Measurements from ENCODE around the gene WIZ.
"Not testable (repeated sequence)": the region's sequence is repeated elsewhere in the genome, so short reads cannot be mapped to it uniquely, and the experiment has no call there.

The WIZ gene

DNA sequence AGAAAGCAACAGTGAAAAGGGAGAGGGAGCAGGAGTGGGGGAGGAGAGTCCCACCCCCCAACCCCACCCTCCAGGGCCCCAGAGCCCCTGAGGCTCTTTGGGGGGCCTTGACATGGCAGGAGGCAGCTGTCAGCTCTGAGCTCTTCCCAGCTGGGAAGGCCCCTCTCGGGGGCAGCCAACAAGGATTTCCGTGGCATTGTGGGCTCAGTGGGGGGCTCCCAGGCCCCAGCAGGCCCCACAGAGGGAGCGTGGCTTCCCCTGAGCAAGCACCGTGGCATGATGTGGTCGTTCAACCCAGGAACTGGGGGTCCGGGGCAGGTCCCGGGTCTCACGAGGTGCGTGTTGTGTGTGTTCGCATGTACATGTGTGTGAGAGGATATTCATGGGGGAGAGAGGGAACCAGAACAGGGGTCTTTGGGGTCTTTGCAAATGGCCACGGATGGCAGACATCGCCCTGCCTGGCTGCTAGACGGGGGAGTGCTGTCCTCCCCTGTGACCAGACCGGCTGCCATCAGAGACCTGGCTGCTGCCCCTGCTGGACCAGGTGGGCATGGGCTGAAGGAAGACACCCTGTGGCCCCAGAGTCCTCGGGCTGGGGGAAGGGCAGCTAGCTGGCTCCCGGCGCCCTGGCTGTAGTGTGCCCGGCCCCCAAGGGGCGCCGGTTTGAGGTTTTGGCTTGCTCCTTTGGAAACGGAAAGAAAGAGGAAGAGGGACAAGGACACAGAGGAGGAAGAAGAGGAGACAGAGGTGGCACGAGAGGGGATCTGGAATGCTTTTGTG is 27.3 kb downstream of the WIZ start:
- no peak for DNase-seq (ENCODE audit: low read depth, low spot score)

DNA sequence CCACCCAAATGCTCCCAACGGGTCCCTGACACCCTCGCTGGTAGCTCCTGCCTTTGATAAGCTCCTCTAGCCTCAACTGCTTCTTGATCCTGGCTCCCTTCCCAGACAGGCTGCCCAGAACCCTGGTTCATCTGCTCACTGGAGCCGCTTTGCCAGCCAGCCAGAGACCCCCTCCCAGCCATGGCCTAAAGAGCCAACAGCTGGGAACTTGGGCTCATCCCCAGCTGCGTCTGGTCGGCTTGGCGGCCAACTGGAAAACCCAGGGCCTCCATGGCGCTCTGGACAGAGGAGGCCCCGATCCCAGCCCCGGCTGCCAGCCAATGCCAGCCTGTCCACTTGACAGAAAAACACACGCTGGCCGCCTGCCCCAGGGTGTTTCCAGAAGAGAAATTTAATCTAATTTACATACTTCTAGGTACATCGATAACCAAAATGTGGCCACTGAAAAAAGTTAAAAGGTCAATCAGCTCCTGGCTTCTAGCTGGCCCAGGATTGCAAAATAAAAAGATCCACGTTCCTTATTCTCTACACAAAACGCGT is 28.0 kb downstream of the WIZ start:
- DNase-seq (ENCODE audit: low read depth, low spot score), result no peak
- no peak overlapping the region for H3K4me3 ChIP-seq (ENCODE audit: low read length)

More for the DNA sequence above, 27.3 kb downstream of the WIZ start:
- H3K4me3 ChIP-seq (ENCODE audit: low read length), result no peak overlapping the region

DNA sequence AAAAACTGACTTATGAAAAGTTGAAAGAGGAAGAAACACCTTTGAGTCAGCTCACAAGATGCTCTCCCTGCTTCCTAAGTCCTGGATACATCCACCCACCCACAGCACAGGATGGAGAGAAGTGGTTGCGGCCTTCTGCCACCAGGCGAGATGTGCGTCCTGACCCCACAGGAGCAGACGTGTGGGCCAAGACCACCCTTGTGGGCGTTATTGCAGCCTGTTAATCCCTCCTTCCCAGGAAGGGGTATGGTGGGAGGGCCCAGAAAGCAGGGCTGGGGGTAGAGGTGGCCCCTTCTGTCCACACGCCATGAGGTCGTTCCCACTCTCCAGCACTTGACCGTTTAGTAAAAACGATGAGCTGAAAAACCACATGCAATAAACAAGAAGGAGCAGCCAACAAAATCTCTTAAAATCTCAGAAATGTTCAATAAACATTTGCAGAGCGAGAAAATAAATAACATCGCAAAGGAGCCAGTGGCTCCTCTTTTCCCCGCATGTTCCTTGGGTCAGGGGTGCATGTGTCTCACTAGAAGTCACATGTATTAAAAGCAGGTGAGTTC is 28.5 kb downstream of the WIZ start:
- no peak overlapping the region for H3K4me3 ChIP-seq (ENCODE audit: low read length)
- no peak for DNase-seq (ENCODE audit: low read depth, low spot score)

DNA sequence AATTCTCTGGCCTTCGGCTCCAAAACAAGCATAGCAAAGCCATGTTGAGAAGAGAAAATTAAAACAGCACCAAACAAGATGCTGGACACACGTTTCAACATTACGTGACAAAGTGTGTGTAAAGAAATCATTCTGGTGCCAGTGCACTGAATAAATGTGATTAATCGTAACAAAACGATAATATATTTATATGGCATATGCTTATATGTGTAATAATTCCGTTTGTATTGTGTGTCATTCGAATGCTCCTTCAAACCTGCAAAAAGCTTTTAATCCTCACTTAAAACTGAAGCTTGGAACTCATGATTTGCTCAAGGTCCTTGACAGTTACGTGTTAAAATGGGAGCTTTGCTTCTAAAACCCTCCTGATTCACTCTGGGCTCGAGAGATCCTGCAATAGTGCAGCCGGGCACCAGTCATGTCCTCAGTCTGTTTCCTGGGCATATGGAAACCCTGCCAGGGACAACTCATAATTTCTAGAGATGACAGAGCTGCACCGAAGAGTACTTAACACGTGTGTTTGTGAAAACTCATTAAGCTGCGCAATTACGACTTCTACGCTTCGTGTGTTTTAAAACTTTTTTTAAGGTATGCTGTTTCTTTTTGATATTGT is 30.2 kb downstream of the WIZ start:
- no peak overlapping the region; the same call in 1 of the 2 replicates for H3K4me3 ChIP-seq (ENCODE audit: low read length)
- DNase-seq (ENCODE audit: low read depth, low spot score), result no peak

DNA sequence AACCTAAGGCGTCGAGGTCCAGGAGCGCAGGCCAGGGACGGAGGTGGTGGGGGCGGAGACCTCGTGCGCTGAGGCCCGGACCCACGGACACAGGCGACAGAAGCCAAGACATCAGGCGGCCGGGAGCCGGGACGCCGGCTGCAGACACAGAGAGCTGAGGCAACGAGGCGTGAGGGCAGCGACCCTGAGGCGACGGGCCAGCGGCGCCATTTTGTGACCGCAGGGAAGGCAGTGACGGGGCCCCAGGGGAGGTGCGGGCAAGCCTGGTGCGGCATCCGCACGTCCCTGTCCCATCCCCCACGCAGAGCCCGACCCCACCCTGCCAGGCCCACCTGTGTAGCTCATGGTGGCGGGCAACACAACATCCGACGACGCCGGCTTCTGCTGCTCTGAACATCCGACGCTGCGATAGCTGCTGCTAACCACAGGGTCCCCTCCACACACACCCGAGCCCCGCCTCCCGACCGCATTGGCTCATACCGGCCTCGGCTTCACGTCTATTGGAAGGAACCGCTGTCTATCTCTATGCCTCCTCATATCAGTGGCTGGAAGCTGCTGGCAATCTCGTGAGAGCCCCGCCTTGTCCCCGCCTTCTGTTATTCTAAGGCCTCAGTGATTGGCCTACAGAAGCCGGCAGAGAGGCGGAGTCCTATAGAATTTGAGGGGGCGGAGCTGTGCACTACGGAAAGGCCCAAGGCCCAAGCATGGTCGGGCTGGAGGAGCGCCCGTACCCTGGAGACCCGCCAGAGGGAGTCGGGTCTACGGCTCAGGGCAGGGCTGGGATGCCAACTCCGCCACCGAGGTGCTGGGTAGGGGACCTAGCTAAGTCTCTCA is 31.0 kb downstream of the WIZ start, which contains the start of gene AKAP8L:
Gene AKAP8L (minus strand): TSS at position 410 of the 834 bp plus-strand sequence. CDS start 65 bp downstream, at position 345.
- DNase-seq (ENCODE audit: low read depth, low spot score), result peak; percentile 100
- H3K4me3 ChIP-seq (ENCODE audit: low read length), result peak within 1 kb of the TSS; percentile 97

DNA sequence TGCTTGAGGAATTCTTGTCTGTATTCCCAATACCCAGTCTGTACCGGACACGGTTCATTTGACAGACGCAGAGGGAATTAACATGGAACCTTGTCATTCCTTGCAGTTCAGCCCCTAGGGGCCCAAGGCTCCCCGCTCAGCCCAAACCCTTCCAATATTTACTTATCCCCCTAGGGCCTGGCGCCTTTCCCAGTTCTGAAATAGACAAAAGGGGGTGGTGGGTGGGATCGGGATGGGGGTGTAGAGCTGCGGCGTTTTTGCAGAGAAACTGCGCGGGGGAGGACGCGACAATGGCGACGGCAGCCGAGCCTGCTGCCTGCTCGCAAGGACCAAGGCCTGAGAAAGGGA is 31.6 kb downstream of the WIZ start:
- H3K4me3 ChIP-seq (ENCODE audit: low read length), result peak overlapping the region; percentile 97
- no peak for DNase-seq (ENCODE audit: low read depth, low spot score)

DNA sequence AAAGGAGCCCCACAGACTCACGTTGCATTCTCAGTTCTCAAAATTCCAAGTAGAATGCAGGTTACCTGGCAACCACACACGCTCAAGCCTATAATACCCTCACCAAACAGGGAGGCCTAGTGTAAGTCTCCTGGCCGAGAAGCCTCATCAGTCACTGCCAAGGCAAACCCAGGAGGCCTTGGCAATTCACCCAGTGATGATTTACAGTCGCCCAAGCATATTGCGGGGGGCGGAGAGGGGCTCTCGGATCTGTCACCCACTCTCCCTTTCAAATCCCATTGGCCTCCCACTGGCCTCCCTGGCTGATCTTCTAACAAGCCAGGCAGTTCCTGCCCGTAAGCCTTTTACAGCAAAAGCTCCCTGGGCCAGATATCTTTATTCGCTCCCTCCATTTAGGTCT is 32.1 kb downstream of the WIZ start:
- DNase-seq (ENCODE audit: low read depth, low spot score), result no peak

DNA sequence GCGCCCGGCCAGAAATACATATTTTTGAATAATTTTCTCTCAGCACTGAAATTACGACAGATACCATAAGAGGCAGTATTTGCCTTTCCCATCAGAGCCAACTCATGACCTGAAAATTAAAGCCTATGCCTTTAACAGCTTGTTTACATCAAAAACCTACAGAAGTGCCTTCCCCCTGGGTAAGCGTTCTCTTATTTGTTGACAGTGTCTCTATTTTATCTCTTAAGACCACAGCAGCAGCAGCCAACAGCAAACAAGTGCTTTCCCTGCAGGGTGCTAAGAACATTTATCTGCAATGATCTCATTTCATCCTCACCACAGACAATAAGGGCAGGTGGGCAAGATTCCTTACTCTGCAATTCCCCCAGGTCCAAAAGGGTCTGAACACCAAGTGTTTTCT is 36.9 kb downstream of the WIZ start:
- no peak for DNase-seq (ENCODE audit: low read depth, low spot score)
- H3K4me3 ChIP-seq (ENCODE audit: low read length), result no peak overlapping the region

More for the DNA sequence above, 32.1 kb downstream of the WIZ start:
- H3K4me3 ChIP-seq (ENCODE audit: low read length), result peak overlapping the region; percentile 97

DNA sequence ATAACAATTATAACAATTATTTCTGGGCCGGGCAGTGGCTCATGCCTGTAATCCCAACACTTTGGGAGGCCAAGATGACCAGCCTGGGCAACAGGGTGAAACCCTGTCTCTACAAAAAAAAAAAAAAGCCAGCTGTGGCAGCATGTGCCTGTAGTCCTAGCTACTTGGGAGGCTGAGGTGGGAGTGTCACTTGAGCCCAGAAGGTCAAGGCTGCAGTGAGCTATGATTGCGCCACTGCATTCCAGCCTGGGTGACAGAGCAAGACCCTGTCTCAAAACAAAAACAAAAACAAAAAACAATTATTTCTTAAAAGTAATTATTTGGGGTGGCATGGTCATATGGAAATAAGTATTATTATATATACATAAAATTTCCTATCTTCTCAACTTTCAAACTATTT is 38.4 kb downstream of the WIZ start:
- H3K4me3 ChIP-seq (ENCODE audit: low read length); DNase-seq (ENCODE audit: low read depth, low spot score): not testable (repeated sequence)

DNA sequence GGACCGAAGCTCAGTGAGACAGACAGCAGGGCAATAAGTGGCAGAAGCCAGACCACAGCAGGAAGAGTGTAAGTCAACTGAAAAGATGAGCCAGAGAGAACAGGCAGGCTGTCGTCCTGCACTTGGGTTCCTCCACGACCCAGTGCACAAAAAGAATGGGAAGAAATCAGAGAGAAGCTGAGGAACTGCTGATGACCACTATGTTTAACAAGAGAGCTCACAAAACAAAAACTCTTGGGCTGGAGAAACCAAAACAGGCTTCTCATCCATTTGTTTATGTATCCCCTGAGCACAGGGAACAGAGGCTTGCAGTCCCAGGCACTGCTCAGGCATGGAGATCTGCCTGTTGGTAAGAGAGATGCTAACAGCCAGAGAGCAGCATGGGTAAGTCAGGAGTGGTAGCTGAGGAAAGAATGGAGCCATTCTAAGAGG is 45.0 kb downstream of the WIZ start:
- H3K4me3 ChIP-seq (ENCODE audit: low read length), result no peak overlapping the region
- DNase-seq (ENCODE audit: low read depth, low spot score), result no peak

DNA sequence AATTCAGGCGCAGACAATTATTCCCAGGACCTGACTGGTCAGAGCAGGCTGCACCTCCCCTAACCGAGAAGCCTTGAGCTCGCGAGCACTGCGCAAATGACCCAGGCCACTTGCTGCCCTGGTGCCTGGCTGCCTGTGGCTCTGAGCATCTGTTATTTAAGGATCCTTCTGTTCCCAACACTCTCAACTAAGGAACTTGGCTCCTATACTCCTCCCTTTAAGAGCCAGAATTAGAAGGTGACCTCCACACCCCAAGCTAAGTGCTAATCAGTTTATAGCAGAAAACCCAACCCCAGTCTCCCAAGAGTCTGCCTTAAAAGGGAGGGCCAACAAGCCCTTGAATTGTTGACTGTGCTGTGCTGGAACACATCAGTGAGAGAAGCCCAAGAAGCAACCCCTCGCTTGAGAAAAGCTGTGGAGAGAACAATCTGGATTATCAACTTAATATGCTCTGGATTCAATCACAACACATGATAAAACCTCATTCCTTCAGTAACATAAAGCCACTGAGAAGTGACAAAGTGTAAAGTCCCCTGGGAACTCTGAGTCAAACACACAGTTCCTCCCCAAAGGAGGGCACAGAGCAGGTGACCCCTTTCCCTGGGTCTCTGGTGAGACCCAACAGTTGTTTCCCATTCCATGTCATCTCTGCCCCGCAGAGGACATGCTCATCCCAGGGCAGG is 45.5 kb downstream of the WIZ start:
- DNase-seq (ENCODE audit: low read depth, low spot score), result no peak
- H3K4me3 ChIP-seq (ENCODE audit: low read length), result no peak overlapping the region

DNA sequence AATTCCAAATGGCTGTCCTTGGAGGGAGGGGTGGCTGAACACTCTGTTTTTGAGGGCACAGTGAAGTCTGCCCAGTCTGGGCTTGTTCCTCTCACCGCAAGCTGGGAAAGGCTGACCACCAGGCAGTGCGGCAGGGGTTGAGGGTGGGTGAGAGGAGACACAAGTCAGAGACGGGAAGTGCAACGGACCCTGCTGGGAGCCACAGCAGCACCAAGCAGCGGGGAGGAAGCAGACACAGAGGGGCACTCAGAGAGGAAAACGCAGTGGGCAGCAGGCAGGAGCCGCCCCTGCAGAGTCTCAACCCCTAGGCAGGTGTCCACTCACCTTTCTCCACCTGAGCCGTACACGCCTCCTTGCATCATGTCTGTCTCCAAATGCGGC is 46.6 kb downstream of the WIZ start:
- DNase-seq (ENCODE audit: low read depth, low spot score), result no peak
- H3K4me3 ChIP-seq (ENCODE audit: low read length), result no peak overlapping the region

DNA sequence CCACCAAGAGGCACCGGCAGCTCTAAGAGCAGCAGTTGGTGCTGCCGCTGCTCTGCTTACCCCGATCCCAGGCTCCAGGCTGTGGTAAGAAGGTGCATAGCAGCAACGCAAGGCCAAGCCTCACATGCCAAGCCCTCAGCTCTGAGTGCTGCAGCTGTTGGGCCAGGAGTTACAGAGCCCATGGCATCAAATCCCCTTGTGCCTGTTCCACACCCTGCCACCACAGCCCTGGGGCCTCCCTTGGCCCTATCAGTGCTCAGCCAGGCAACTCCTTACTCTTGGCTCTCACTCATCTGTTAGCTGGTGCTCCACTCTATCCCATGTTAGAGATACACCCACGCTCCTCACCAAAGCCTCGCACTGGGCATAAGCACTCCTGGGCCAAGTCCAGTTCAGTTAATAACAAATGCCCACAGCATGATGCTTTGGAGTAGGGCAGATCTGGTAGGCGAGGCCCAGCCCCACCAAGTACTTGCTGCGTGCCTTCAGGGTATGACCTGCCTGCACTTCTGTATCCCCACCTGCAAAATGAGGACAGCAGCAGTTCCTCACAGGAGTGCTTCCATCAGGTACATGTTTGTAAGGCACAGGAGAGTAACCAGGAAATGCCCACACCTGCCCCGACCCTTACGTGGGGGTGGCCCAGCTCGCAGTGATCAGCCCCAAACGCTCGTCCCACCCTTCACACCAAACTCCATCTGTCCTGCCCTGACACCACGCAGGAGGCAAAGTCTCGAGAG is 47.2 kb downstream of the WIZ start:
- no peak for DNase-seq (ENCODE audit: low read depth, low spot score)
- H3K4me3 ChIP-seq (ENCODE audit: low read length), result no peak overlapping the region

DNA sequence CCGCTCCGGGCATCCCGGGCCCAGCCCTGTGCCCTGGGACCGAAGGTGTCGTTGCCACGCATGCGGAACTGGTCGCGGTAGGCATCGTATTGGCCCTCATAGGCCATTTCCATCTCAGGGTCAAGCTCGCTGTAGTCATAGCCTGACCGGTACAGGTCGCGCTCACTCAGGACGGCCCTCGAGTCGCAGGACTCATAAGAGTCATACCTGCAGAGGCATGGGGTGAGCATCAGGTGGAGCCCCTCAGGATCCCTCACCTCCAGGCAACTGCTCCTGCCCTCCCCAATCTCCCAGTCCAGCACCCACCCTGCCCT is 48.4 kb downstream of the WIZ start:
- DNase-seq (ENCODE audit: low read depth, low spot score), result no peak
- H3K4me3 ChIP-seq (ENCODE audit: low read length), result no peak overlapping the region

DNA sequence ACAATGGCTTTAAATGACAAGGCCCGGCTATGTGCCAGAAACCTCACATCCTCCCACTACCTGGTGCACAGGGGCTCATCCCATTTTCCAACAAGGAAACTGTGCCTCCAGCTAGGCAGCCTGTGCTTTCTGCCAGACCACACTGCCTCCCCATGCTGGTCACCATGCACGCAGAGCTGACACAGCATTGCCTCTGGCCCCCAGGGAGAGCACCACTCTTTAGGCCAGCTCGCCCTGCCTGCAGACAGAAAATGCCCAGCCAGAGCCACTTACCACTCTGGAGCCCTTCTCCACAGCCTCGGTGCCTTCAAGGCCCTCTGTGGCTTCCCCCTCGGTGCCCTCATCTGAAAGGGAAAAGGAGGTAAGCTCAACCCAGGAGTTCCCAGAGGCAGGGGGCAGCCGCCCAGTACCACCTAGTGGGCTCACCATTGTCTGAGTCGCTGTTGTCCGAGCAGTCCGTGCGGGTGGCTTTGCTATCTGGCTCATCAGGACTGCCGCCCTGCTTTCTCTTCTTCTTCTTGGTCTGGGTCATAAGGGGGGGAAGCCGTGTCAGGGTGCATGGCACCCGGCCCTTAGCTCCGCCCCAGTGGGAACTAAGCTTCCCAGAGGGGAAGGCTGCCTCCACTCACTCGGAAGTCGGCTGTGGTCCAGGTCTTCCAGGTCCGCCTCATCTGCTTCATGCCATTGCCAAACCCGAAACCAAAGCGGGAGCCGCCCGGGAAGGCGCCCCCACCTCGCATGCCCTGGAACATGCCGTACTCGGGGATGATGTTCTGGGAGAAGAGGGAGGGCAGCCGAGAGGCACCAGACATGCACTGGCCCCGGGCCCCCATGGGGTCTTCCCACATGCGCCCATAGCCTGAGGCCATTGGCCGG is 49.0 kb downstream of the WIZ start:
- H3K4me3 ChIP-seq (ENCODE audit: low read length), result no peak overlapping the region
- DNase-seq (ENCODE audit: low read depth, low spot score), result no peak

DNA sequence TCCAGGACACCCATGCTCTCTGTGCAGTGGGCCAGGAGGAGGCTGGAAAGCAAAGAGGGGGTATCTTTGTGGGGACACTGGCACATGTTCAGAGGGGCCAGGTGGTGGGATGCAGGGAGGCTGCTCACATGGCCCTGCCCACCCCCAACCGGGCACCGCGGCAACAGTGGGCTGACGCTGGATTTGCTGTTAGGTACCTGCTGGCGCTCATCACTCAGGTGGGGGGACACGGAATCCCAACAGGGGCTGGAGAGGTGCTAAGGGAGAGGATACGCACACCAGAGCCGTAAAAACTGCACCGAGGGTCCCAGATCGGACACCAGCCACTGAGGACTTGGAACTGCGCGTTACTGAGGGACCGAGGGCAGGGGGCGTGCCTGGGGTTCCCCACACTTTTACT is 50.1 kb downstream of the WIZ start:
- H3K4me3 ChIP-seq (ENCODE audit: low read length), result no peak overlapping the region
- no peak for DNase-seq (ENCODE audit: low read depth, low spot score)

DNA sequence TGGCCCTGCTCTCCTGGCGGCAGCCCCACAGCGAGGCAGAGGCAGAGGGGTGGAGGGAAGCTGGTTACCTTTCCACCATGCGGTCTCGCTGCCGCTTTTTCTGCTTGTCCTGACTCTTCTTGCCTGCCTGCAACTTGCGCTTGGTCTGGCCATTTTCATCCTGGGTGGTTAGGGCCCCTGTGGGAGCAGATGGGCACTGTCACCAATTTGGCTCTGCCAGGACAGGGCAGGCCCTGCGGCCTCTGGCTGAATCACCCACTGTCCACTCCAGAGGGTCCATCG is 50.6 kb downstream of the WIZ start:
- H3K4me3 ChIP-seq (ENCODE audit: low read length), result no peak overlapping the region
- no peak for DNase-seq (ENCODE audit: low read depth, low spot score)
